Psoas muscle (tissue), 8 donors: ENCODE measurements around the gene DOK6. TPM values are rescaled to one million over a fixed set of nuclear protein-coding genes. Genes with fewer than 3 reads are reported as not detected.

Source experiments
- ATAC-seq, 4 donors: fragments of 200-7000 bp; cut with Tn5 transposase; one replicate each; pipeline ENCODE4 v1.9.1; 2020; ENCODE audit warnings: moderate library complexity in 3 of 4, mild to moderate bottlenecking in 2 of 4
- DNase-seq, 2 donors: peaks; one replicate each; pipeline ENCODE4 v3.0.0-alpha.2; 2020
- H3K27ac ChIP-seq: fragments of 200-600 bp; one replicate; pipeline ENCODE4 v1.8.0; 2022
- H3K27me3 ChIP-seq, 3 donors: fragments of 200-600 bp in 1 of 3; one replicate each; pipeline versions ENCODE4 v1.6.1 to v1.8.0; 2013 to 2022; ENCODE audit warnings: low read length in 2 of 3, mild to moderate bottlenecking in 2 of 3, moderate library complexity in 1 of 3; ENCODE audit not compliant: insufficient read depth in 3 of 3
- H3K36me3 ChIP-seq, 2 donors: fragments of 200-600 bp in 1 of 2; one replicate each; pipeline versions ENCODE4 v1.6.1 to v1.8.0; 2013 to 2022; ENCODE audit warnings: low read depth in 1 of 2, mild to moderate bottlenecking in 1 of 2, moderate library complexity in 1 of 2; ENCODE audit not compliant: insufficient read depth in 1 of 2
- H3K4me1 ChIP-seq: fragments of 200-600 bp; one replicate; pipeline ENCODE4 v1.8.0; 2022
- H3K4me3 ChIP-seq: fragments of 200-600 bp; one replicate; pipeline ENCODE4 v1.8.0; 2022; ENCODE audit warnings: mild to moderate bottlenecking
- H3K9me3 ChIP-seq: fragments of 200-600 bp; one replicate; pipeline ENCODE4 v1.8.0; 2022
- WGBS, 3 donors: extraction: QIAGEN DNeasy Blood & Tissue Kit; methylation state at CpG; one replicate each; pipeline versions ENCODE4 v1.1.6 to v1.1.7; 2013; 5-methylcytosine and 5-hydroxymethylcytosine counted together
- intact Hi-C, 2 donors: fragments of 100-400 bp; cut with DNase I; formaldehyde crosslinking; loops; one replicate each; pipeline versions ENCODE4 v1.11.0 to v1.14.2; 2022
- polyA plus RNA-seq, 3 donors: library from polyadenylated mRNA; stranded (reverse); fragments of 200-250 nt; gene quantifications; one replicate each; pipeline ENCODE4 v1.2.3, GENCODE V29; 2013
- total RNA-seq, 4 donors: library from RNA; stranded (reverse); fragmentation: NEBNext Ultra II Directional in 2 of 4; extraction: Animal tissue kit (Norgen Biotek cat#: 25700) in 2 of 4; gene quantifications; one replicate each; pipeline versions ENCODE4 v1.2.1 to v1.2.4, GENCODE V29; 2021 to 2023
- TF ChIP-seq, protein P1 (sequence below): fragments of 200-600 bp; IDR thresholded peaks from one replicate; pipeline ENCODE4 v1.8.0; 2022; ENCODE audit warnings: antibody characterized with exemption
- donor health status: healthy with polysubstance abuse.
- donor health status: DM: no; HTN: no; CAD: no; lungs with moderate emphysema.
- donor health status: Bipolar disorder and iron deficiency.
- donor health status: healthy.
- donor health status: DM: yes; HTN: yes; CAD: no.
- donor health status: DM: no; HTN: no; CAD: no.
- donor health status: DM: no; HTN: no; CAD: no.
- donor health status: DM: yes; HTN: yes; CAD: no.

The DOK6 gene
- total and polyA plus RNA-seq, 7 donors, result 0.05 to 0.97 (median 0.18) TPM

- Histone ChIP-seq H3K4me1 (no peaks in the 10 kb centered on the region), H3K4me3 (peak overlapping the region; percentile 58), H3K27me3 (peaks cover 0 to 29% (median 16%) of the 10 kb centered on the region in 3 donors), H3K36me3 (no peaks in the 10 kb centered on the region), H3K9me3 (no peaks in the 10 kb centered on the region), H3K27ac (no peak overlapping the region)
- intact Hi-C loops, result no loop called here
- TF ChIP-seq, protein P1, sequence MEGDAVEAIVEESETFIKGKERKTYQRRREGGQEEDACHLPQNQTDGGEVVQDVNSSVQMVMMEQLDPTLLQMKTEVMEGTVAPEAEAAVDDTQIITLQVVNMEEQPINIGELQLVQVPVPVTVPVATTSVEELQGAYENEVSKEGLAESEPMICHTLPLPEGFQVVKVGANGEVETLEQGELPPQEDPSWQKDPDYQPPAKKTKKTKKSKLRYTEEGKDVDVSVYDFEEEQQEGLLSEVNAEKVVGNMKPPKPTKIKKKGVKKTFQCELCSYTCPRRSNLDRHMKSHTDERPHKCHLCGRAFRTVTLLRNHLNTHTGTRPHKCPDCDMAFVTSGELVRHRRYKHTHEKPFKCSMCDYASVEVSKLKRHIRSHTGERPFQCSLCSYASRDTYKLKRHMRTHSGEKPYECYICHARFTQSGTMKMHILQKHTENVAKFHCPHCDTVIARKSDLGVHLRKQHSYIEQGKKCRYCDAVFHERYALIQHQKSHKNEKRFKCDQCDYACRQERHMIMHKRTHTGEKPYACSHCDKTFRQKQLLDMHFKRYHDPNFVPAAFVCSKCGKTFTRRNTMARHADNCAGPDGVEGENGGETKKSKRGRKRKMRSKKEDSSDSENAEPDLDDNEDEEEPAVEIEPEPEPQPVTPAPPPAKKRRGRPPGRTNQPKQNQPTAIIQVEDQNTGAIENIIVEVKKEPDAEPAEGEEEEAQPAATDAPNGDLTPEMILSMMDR, result no peak
- ATAC-seq (no peak), DNase-seq (no peak)
- WGBS, 3 donors, result 1 to 2% methylated on average over 31 to 47 of the region's 47 CpGs; no CpG with 5 or more reads in 1 of the 3 donors
Observed at GRCh38 chr18:69400976-69401225, 213 bp downstream of the DOK6 start.

GRCh38 chr18:69401226-69401971, 711 bp downstream of the DOK6 start:
- no peak for DNase-seq
- intact Hi-C loops, result no loop called here

DNA sequence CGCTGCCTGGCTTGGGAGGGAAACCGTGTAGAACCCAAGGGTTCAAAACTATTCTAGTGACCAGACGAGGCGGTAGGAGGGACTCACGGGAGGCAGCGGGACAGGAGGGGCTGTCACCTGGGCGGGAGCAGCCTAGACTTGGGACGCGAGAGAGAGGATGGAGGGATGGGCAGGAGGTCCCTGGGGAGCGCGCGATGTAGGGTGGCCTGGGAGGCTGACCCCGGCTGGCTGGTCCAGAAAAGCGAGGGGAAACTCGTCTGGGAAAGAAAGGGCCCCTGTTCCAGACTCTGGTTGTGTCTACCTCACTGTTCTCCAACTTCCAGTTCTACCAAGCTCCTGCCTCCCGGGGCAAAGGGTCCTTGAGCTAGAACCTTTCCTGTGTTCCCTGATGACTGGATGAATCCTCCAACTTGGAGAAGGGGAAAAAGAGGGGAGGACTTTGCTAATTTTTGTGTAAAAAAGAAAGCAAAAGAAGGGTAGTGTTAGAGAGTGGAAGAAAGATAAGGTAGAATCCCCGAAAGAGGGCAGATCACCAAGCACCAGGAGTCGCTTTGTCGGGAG, 1.4 kb downstream of the DOK6 start:
- peak overlapping the region; percentile 58 for H3K4me3 ChIP-seq
- DNase-seq (no peak), ATAC-seq (no peak)
- no peaks in the 10 kb centered on the region for H3K4me1 ChIP-seq
- peaks cover 0 to 29% (median 16%) of the 10 kb centered on the region in 3 donors for H3K27me3 ChIP-seq
- TF ChIP-seq, protein P1, result no peak
- H3K27ac ChIP-seq, result no peak overlapping the region
- no peaks in the 10 kb centered on the region for H3K9me3 ChIP-seq
- intact Hi-C loops, result no loop called here
- 4 to 7% (median 6%) methylated on average over 19 of the region's 19 CpGs for WGBS, 3 donors
- H3K36me3 ChIP-seq, result no peaks in the 10 kb centered on the region

More at GRCh38 chr18:69401226-69401971, 711 bp downstream of the DOK6 start:
- Histone ChIP-seq H3K27me3 (peaks cover 0 to 29% (median 16%) of the 10 kb centered on the region in 3 donors), H3K36me3 (no peaks in the 10 kb centered on the region), H3K27ac (no peak overlapping the region), H3K9me3 (no peaks in the 10 kb centered on the region), H3K4me1 (no peaks in the 10 kb centered on the region), H3K4me3 (peak overlapping the region; percentile 58)
- WGBS, 3 donors, result 0 to 1% (median 1%) methylated on average over 59 to 66 of the region's 66 CpGs
- TF ChIP-seq, protein P1, result no peak
- ATAC-seq, result no peak

DNA sequence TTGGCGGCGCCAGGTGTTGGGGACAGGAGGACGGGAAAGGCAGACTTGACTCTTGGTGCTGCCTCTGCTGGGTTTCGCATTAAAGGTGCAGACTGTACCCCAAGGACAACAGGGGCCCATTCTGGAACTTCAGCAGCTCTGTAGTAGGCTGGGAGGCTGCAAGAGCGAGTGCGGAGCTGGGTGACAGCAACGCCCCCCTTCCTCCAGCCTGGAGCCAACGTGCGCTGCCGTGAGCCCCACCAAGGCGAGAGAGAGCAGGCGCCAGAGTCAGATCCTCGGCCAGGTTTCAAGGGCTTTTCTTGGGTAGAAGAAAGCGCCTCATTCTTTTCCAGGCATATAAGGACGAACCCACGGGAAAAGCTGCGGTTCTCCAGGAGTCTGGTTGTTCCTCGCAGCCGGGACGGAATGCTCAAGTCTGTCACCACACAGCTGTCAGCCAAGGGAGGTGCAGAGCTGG, 1.9 kb downstream of the DOK6 start:
- Histone ChIP-seq H3K27me3 (peaks cover 0 to 29% (median 16%) of the 10 kb centered on the region in 3 donors), H3K27ac (no peak overlapping the region), H3K4me1 (no peaks in the 10 kb centered on the region), H3K9me3 (no peaks in the 10 kb centered on the region), H3K36me3 (no peaks in the 10 kb centered on the region), H3K4me3 (peak overlapping the region; percentile 58)
- intact Hi-C loops, result no loop called here
- TF ChIP-seq, protein P1, result no peak
- ATAC-seq (no peak), DNase-seq (no peak)
- WGBS, 3 donors, result 14 to 19% (median 18%) methylated on average over 20 of the region's 20 CpGs
